Endothelial cell of umbilical vein (primary cell): Measurements from ENCODE around the gene PARD3B. TPM values are rescaled to one million over a fixed set of nuclear protein-coding genes. Genes with fewer than 3 reads are reported as not detected.

ENCODE experiments used
- BruUV-seq: library from RNA; stranded (reverse); fragments of 400-500 nt; replicated peaks from 2 replicates; lab custom pipeline; 2021; lab: Mats Ljungman, UMichigan
- CTCF ChIA-PET: fragments of 300-600, 350-600 bp; sonication (Branson Sonifier 250); formaldehyde crosslinking; loops from one replicate; lab custom pipeline; 2021; ENCODE audit warnings: antibody characterized with exemption, inconsistent platforms; lab: Charles Lee
- POLR2A ChIA-PET: fragments of 300-600, 350-600 bp; sonication (Branson Sonifier 250); formaldehyde crosslinking; loops from one replicate; lab custom pipeline; 2021; ENCODE audit warnings: antibody characterized with exemption, inconsistent platforms; lab: Charles Lee
- DNase-seq: peaks from one replicate; pipeline ENCODE4 v3.0.0-alpha.2; 2011; ENCODE audit warnings: low read depth, low spot score
- FAIRE-seq: peaks from 2 replicates; lab custom pipeline; 2011; peaks lifted over from hg19 to GRCh38; lab: Jason Lieb, UNC
- H2AFZ ChIP-seq: 2 replicates; pipeline ENCODE4 v1.6.0; 2012; ENCODE audit warnings: low read depth, low read length, control low read depth, inconsistent platforms
- H3K27ac ChIP-seq: 2 replicates; pipeline ENCODE4 v1.5.1; 2011; ENCODE audit warnings: low read depth, mild to moderate bottlenecking, control low read depth, low read length, moderate library complexity; ENCODE audit not compliant: insufficient read depth
- H3K27me3 ChIP-seq, 2 experiments: 2 replicates each; pipeline versions ENCODE4 v1.6.0 to v1.6.1; 2011; ENCODE audit warnings: low read length in 2 of 2, mixed read lengths in 1 of 2; ENCODE audit not compliant: control insufficient read depth in 2 of 2, insufficient read depth in 2 of 2
- H3K36me3 ChIP-seq, 2 experiments: 2 replicates in 1 of 2; 3 replicates in 1 of 2; pipeline ENCODE4 v1.5.1; 2011; ENCODE audit warnings: low read length in 2 of 2, mild to moderate bottlenecking in 1 of 2, moderate library complexity in 1 of 2; ENCODE audit not compliant: control insufficient read depth in 2 of 2, insufficient read depth in 2 of 2; ENCODE audit errors: extremely low read depth in 1 of 2
- H3K4me1 ChIP-seq: 3 replicates; pipeline ENCODE4 v1.5.1; 2011; ENCODE audit warnings: mild to moderate bottlenecking, low read length; ENCODE audit not compliant: control insufficient read depth, insufficient read depth; ENCODE audit errors: extremely low read depth
- H3K4me2 ChIP-seq: 2 replicates; pipeline ENCODE4 v1.6.1; 2011; ENCODE audit warnings: low read length, control low read depth, mixed read lengths; ENCODE audit not compliant: insufficient read depth
- H3K4me3 ChIP-seq, 3 experiments: fragments of 200-600 bp in 1 of 3; sonication (generic), shearing (Covaris generic) in 1 of 3; replicated peaks in 1 of 3; 2 replicates each; pipeline ENCODE4 v1.5.1; 2011 to 2016; ENCODE audit warnings: control low read depth in 3 of 3, low read length in 3 of 3, mild to moderate bottlenecking in 2 of 3, inconsistent platforms in 1 of 3, low read depth in 1 of 3, moderate library complexity in 1 of 3; ENCODE audit not compliant: insufficient read depth in 1 of 3
- H3K79me2 ChIP-seq: 2 replicates; pipeline ENCODE4 v1.6.0; 2012; ENCODE audit warnings: low read length, inconsistent platforms; ENCODE audit not compliant: control insufficient read depth, insufficient read depth
- H3K9ac ChIP-seq: replicated peaks from 2 replicates; pipeline ENCODE3; 2011; ENCODE audit warnings: low read length, control low read depth; ENCODE audit not compliant: insufficient read depth; ENCODE audit errors: extremely low read depth
- H3K9me1 ChIP-seq: replicated peaks from 3 replicates; pipeline ENCODE4 v1.6.0; 2011; ENCODE audit warnings: mild to moderate bottlenecking, low read length; ENCODE audit not compliant: control insufficient read depth, insufficient read depth; ENCODE audit errors: extremely low read depth
- H3K9me3 ChIP-seq: replicated peaks from 2 replicates; pipeline ENCODE4 v1.5.1; 2012; ENCODE audit warnings: low read length, inconsistent platforms; ENCODE audit not compliant: control insufficient read depth, insufficient read depth
- H4K20me1 ChIP-seq: replicated peaks from 2 replicates; pipeline ENCODE3; 2011; ENCODE audit warnings: mild to moderate bottlenecking, low read length; ENCODE audit not compliant: control insufficient read depth, insufficient read depth; ENCODE audit errors: extremely low read depth
- EZH2 ChIP-seq: IDR thresholded peaks from 2 replicates; pipeline ENCODE4 v1.6.1; 2012; ENCODE audit warnings: borderline replicate concordance, low read depth, mild to moderate bottlenecking, moderate library complexity, low read length, inconsistent platforms; ENCODE audit not compliant: severe bottlenecking
- FOS ChIP-seq: IDR thresholded peaks from 2 replicates; pipeline ENCODE4 v1.6.1; 2011; ENCODE audit warnings: mild to moderate bottlenecking, low read length, moderate library complexity, borderline replicate concordance; ENCODE audit not compliant: insufficient read depth
- GATA2 ChIP-seq: IDR thresholded peaks from 2 replicates; pipeline ENCODE4 v1.7.0; 2011; ENCODE audit warnings: low read depth, mild to moderate bottlenecking, moderate library complexity, mixed read lengths, low read length; ENCODE audit not compliant: insufficient read length, insufficient read depth
- JUN ChIP-seq: IDR thresholded peaks from 2 replicates; pipeline ENCODE4 v1.6.1; 2011; ENCODE audit warnings: borderline replicate concordance, low read depth; ENCODE audit not compliant: insufficient read length, insufficient read depth
- MYC ChIP-seq: IDR thresholded peaks from one replicate; pipeline ENCODE4 v1.6.1; 2011; ENCODE audit warnings: mild to moderate bottlenecking, low read depth, low read length
- POLR2A ChIP-seq: IDR thresholded peaks from 2 replicates; pipeline ENCODE4 v1.6.1; 2012; ENCODE audit warnings: low read depth, mild to moderate bottlenecking, control low read depth, low read length
- POLR2AphosphoS5 ChIP-seq: IDR thresholded peaks from 2 replicates; pipeline ENCODE4 v1.6.1; 2012; ENCODE audit warnings: low read depth, mild to moderate bottlenecking, control low read depth, low read length, moderate library complexity; ENCODE audit not compliant: insufficient read depth
- dilution Hi-C: fragments of 300-500 bp; cut with MboI; formaldehyde crosslinking; loops from one replicate; pipeline ENCODE4 v1.15.0; 2019; ENCODE audit warnings: low sequenced_read_pairs; ENCODE audit not compliant: extremely low pct_ligation_motif_present
- intact Hi-C: fragments of 100-400 bp; cut with micrococcal nuclease; formaldehyde crosslinking; loops from one replicate; pipeline ENCODE4 v1.10.0; 2022
- polyA plus RNA-seq, 4 experiments: library from polyadenylated mRNA; depleted of rRNA in 3 of 4; stranded (reverse) in 3 of 4; unstranded in 1 of 4; fragments of >200 nt; gene quantifications; 2 replicates each; pipeline versions ENCODE4 v1.2.1 to v1.2.3, GENCODE V29; 2011 to 2012; ENCODE audit warnings: missing spikeins in 1 of 4
- total RNA-seq: library from RNA; stranded (reverse); gene quantifications from 2 replicates; pipeline ENCODE4 v1.2.3, GENCODE V29; 2021
- TF ChIP-seq, protein P1 (sequence below): IDR thresholded peaks from 2 replicates; pipeline ENCODE4 v1.6.1; 2011; ENCODE audit not compliant: insufficient read depth, insufficient read length
- TF ChIP-seq, protein P2 (sequence below), 2 donors: IDR thresholded peaks; 1 replicate in 1 of 2; 2 replicates in 1 of 2; pipeline ENCODE4 v1.5.1; 2011; ENCODE audit warnings: low read length in 2 of 2, mild to moderate bottlenecking in 2 of 2, moderate library complexity in 2 of 2, control low read depth in 1 of 2, inconsistent platforms in 1 of 2, low read depth in 1 of 2; ENCODE audit not compliant: insufficient read depth in 1 of 2; ENCODE audit errors: extremely low read depth in 1 of 2

Gene PARD3B
- total and polyA plus RNA-seq, 2 donors (not counting 3 experiments of a cell fraction or from before 2014, with no cell fraction given), result 2.2 to 30.9 TPM

DNA sequence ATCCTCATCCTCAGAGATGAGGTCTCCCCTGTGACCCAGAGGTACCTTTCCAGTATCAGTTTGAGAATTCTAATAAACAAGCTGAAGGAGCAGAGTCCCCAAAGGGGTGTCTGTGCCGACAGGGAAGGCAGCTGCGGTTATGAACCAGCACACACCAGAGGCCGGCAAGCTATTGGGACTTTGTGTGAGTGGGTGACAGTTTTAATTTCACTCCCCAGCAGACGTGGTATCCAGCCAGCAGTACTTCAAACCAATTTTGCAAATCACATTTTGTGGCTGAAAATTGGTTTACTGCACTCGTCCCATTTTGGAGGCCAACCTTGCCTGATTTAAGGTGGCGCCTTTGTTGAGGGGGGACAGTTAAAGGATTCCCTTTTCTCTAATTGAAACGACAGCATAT, 1034.1 kb downstream of the PARD3B start:
- FAIRE-seq, result no peak
- H3K9me3 ChIP-seq, result no peaks in the 10 kb centered on the region
- H3K4me2 ChIP-seq, result no peak overlapping the region
- H3K4me1 ChIP-seq, result no peaks in the 10 kb centered on the region
- no peak overlapping the region for H3K4me3 ChIP-seq
- no peak for DNase-seq
- POLR2A ChIA-PET, result no interaction called here
- no peaks in the 10 kb centered on the region for H3K79me2 ChIP-seq
- BruUV-seq, result no TSS peak
- H3K9me1 ChIP-seq, result no peaks in the 10 kb centered on the region
- no peak overlapping the region for H3K27ac ChIP-seq
- intact Hi-C loops (no loop called here), dilution Hi-C loops (no loop called here)
- TF ChIP-seq POLR2AphosphoS5 (no peak), JUN (no peak), MYC (no peak), FOS (no peak), GATA2 (no peak), POLR2A (no peak), EZH2 (no peak)
- TF ChIP-seq, protein P1, sequence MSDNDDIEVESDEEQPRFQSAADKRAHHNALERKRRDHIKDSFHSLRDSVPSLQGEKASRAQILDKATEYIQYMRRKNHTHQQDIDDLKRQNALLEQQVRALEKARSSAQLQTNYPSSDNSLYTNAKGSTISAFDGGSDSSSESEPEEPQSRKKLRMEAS, result no peak
- TF ChIP-seq, protein P2, sequence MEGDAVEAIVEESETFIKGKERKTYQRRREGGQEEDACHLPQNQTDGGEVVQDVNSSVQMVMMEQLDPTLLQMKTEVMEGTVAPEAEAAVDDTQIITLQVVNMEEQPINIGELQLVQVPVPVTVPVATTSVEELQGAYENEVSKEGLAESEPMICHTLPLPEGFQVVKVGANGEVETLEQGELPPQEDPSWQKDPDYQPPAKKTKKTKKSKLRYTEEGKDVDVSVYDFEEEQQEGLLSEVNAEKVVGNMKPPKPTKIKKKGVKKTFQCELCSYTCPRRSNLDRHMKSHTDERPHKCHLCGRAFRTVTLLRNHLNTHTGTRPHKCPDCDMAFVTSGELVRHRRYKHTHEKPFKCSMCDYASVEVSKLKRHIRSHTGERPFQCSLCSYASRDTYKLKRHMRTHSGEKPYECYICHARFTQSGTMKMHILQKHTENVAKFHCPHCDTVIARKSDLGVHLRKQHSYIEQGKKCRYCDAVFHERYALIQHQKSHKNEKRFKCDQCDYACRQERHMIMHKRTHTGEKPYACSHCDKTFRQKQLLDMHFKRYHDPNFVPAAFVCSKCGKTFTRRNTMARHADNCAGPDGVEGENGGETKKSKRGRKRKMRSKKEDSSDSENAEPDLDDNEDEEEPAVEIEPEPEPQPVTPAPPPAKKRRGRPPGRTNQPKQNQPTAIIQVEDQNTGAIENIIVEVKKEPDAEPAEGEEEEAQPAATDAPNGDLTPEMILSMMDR (IDR thresholded peaks at IDR 0.05; ENCODE audit: extremely low read depth in 1 of 2, insufficient read depth in 1 of 2, low read depth in 1 of 2, low read length in 2 of 2), result no peak
- H3K9ac ChIP-seq, result no peak overlapping the region
- H4K20me1 ChIP-seq, result no peaks in the 10 kb centered on the region
- H3K27me3 ChIP-seq, result no peaks in the 10 kb centered on the region
- CTCF ChIA-PET, result interaction anchor here (1.3 to 1.6 kb wide), 2 partner anchors 9 kb away, joined by 3 to 4 read pairs; no protein-coding TSS in a partner anchor
- H3K36me3 ChIP-seq, result no peaks in the 10 kb centered on the region
- H2AFZ ChIP-seq, result no peak overlapping the region
